GM21367 (cell line): ENCODE data around the gene KRT86.

Experiments
- ATAC-seq: cut with Tn5 transposase; IDR thresholded peaks from one replicate; pipeline ENCODE4 v1.9.1; 2021; ENCODE audit not compliant: unreplicated experiment

The KRT86 gene

DNA sequence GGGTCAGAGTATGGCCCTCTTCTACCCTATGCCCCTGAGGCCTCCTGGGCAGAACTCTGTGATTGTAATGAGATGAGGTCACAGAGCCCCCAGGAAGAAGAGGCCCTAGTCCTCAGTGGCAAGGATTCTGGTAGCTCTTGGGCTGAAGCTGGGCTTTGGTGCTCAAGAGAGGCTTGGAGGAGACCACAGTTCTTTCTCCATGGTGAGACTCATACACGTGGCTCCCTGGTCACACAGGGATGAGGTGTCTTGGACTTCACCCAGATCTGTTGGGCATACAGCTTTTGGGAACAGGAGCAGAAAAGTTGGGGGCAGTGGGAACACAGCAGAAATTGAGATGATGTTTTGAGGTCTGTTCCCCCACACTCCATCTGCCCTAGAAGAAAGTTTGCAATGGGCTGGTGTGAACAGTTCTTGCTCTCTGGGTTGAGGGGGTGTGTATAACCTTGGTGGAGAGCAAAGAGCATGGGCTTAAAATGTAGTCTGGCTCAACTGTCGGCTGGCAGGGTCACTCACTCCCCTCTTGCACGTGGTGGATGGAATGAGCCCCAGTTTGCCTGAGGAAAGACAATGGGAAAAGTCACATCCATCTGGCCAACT lies at the start of gene KRT86:
KRT86 (plus strand) TSS at position 125 of the 600 bp plus-strand sequence. CDS start 27,272 bp downstream, outside the sequence.
- ATAC-seq: no peak

DNA sequence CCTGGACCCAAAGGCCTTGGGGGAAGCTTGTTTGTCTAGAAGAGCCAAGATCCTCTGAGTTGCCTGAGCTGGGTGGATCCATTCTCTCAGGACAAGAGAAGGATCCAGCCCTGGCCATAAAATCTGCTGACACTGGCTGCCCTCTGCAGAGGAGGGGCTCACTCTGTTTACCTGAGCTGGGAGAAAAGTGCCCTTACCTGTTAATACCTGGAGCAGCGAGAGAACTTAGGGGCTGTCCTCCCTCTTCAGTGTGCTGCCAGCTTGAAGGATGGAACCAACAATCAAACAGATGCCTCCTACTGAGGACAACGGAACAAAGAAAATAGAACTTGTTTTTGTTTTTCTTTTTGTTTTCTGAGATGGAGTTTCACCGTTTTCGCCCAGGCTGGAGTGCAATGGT lies 48.7 kb upstream of the KRT86 start:
- no peak for ATAC-seq

DNA sequence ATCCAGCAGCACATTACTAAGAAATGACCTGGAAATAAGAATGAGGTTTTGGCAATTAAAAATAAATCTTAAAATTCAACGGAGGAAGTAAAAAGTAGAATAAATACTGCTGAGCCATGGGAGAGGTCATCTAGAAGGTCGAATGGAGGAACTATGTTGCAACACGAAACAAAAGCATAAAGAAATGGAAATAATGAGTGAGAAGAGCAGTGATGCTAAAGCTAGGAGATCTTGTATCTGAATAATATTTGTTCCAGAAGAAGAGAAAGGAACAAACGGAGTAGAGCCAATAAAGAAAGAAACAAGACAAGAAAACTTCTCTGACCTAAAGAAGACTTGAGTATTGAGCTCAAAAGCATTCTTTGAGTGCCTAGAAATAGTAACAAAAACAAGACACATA lies 48.0 kb upstream of the KRT86 start:
- no peak for ATAC-seq

DNA sequence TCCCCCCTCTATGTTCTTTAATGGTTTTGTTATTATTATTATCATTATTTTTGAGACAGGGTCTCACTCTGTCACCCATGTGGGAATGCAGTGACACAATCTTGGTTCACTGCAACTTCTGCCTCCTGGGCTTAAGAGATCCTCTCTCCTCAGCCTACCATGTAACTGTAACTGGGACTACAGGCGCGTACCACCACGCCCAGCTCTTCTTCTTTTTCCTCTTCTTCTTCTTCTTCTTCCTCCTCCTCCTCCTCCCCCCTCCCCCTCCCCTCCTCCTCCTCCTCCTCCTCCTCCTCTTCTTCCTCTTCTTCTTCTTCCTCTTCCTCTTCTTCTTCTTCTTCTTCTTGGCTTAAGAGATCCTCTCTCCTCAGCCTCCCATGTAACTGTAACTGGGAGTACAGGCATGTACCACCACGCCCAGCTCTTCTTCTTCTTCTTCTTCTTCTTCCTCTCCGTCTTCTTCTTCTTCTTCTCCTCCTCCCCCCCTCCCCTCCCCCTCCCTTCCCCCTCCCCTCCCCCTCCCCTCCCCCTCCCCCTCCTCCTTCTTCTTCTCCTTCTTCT lies 46.8 kb upstream of the KRT86 start:
- ATAC-seq: no peak

DNA sequence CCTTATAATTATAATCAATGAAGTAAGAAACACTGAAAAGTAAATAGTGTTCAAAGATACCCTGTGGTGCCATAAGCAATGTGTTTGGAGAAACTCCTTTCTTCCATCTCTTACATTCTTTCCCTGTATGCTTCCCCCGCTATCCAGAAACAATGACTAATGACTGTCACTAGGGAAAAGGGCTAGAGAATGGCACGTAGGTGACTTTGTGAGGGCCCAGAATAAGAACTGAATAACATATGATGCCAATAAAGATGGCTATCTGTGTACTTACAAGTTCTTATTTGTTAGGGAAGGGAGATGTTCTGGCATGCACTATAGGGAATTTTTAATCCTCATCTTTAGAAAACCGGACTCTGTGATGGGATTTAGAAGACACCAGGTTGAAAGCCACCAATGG lies 46.1 kb upstream of the KRT86 start:
- ATAC-seq: no peak

DNA sequence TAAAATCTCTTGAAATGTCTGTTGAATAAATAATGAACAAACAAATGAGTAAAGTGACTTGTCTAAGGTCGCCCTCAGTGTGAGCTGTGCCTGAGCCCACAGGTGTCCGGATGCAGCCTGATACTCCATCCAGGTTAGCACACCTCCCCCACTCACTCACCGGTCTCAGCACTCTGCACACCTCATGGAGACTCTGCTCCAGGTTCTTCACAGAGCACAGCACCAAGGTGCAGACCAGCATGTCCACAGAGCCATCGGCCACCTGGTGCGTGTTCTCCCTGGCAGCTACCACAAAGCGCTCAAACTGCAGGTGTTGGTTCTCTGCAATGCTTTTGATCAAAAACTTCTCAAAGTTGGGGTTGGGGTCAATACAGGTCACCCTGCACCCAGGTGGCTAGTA lies 45.5 kb upstream of the KRT86 start:
- ATAC-seq: no peak

DNA sequence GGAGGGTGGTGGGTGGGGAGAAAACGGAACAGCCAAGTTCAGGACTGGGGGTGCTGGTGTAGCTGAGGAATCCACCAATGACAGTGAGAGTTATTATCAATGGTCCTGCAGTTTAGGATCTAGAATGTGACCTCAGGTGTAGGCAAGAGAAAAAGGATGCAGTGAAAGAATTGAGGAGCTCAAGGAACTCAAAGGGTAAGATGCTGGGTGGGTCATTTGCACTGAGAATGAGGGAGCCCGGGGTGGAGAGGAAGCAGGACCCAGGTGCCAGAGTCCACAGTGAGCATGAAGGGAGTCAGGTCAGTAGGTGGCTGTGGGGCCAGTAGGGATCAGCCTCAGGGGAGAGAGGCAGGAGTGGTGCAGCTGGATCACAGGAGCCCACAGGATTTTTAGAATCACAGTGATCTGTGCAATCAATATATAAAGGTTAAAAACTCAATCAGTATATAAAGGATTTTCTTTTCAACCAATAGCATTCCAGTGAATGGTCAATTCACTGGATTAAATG lies 44.6 kb upstream of the KRT86 start:
- ATAC-seq: no peak

DNA sequence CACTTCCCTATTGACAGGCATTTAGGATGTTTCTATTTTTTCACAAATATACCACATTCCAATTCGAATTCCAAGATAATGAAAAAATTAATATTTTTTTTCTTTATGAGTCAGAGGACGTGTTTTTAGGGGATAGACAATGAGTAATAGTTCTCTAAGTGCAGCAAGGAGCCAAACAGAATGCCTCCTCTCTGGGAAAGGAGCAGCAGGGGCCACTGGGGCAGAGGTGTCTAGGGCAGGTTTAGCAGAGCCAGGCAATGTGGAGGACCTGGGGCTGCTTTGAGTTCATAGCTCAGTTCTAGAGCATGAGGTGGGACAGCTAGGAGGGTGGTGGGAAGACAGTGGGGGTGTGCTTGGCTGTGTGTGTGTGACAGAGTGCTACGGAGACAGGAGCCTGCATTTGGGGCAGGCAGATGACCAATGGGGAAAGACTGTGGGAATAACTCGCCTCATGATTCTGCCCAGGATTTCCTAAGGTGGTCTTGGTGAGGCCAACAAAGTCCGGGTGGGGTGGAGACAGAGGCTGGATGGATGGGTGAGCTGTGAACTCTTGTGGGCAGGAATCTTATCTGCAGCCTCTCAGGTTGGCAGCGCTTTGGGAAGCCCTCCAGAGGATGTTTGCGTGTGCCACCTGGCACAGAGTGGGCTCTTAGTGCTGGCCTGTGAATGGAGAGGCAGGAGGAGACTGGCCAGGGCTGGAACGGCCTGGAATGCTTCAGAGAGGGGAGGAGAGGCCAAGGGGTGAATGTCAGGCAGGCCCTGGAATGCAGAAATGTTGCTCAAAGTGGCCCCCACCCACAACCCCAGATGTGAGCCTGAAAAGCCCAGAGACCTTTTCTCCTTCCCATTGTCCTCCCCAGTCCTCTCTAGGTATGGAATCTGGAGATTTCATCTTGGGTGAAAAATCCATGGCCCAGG lies 43.8 kb upstream of the KRT86 start:
- no peak for ATAC-seq

DNA sequence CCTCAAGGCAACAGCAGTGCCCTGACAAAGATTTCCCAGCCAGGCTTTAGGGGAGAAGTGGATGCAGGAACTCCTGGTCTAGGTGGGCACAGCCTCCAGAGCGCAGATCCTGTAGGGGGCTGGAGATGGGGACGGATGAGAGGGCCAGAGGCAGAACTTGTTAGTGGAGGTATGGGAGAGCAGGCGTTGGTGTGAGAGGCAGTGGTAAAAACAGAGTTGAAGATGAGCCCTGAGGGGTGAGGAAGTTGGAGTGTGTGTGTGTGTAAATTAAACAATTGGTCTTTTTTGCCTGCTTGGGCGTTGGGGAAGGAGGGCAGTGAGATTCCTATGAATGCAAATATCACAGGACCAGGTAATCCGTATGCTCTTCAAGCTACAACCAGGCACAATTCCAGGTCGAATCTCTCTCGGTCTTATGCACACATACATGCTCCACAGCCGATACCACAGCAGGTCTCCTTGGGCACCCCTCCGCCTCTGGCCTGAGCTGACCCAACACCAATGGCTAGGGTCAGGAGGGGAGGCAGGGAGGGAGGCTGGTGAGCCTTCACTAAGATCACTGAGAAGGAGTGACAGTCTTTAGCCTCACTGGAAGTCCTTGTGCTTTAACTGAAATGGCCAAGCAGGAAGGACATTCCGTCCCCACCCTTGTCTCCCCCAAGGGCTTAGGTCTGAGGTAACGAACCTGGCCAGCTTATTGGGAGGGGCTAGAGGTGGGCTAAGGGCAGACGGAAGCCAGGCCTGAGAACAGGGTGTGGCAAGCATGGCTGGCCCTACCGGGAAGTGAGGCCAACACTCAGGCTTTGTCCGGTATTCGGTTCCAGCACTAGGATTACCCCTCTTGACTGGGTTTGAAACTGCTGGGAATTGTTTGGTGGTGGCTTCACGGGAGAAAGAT lies 42.9 kb upstream of the KRT86 start:
- ATAC-seq: no peak

DNA sequence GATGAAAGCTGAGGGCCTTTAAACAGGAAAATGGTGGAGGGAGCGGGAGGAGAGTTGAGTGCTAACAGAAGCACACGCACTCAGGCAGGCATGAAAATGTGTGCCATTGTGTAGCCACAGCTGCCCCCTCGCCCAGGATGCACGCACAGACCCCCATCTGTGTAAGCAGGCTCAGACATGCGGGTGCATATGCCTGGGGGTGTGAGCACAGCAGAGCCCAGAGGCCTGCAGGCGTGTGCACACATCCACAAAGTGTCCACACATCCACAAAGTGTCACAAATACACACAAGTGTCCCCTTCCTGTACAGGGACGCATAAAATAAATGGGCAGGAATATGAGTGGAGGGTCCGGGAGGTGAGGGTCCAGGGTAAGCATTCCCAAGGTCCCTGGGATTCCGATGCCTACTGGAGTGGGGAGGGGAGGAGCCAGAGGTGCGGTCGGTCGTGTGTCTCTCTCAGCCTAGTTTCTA lies 42.2 kb upstream of the KRT86 start:
- no peak for ATAC-seq

DNA sequence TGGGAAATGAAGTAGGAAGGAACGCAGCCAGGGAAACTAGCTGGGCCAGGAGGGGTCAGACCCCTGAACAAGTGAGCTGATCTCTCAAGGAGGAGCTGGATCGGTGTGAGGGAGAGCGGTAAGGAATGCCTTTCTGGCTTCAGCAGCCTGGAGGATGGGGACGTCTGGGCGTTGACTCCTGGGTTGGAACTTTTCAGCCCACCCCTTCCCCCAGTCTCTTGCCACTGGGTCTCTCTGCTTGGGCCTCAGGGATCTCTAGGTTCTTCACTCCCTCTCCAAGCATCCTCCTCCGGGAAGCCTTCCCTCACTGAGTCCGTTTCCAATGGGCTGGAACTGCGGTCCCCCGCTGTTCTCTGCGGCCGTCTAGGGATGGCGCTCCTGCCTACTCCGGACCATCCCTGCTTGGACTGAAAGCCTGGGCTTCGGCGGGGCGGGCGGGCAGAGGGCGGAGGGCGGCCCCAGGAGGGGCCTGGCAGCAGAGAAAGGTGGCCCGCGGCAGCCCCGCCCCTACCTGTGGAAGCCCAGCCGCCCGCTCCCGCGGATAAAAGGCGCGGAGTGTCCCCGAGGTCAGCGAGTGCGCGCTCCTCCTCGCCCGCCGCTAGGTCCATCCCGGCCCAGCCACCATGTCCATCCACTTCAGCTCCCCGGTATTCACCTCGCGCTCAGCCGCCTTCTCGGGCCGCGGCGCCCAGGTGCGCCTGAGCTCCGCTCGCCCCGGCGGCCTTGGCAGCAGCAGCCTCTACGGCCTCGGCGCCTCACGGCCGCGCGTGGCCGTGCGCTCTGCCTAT lies 41.6 kb upstream of the KRT86 start, which contains the start of gene KRT7:
KRT7 (plus strand) TSS at position 570 of the 788 bp plus-strand sequence; CDS start at position 624, 54 bp downstream.
- ATAC-seq: no peak

DNA sequence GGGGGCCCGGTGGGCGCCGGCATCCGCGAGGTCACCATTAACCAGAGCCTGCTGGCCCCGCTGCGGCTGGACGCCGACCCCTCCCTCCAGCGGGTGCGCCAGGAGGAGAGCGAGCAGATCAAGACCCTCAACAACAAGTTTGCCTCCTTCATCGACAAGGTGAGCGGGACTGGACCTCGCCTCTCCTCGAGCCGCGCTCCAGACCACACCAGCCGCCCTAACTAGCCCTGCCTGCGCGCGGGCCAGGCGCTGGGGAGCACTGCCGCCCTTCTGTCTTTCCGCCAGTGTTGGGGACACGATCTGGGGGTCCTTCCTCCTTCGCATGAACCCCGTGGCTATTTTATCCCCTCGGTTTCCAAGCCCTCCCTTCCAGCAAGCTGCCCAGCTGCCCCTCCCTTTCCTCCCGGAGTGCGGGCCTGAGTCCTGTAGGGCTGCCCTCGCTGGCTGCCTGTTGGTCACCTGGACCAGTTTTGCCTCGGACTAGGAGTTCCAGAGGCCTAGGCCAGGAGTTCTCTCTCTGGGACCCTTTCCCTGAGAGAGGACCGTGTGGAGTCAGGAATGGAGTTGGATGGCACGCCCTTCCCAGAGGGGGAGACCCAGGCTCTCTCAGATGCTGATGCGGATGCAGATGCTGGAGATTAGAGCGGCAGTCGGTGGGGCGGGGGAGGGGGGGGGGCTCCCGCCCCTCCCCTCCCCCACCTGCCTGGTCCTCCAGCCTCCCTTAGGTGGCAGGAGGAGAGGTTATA lies 40.8 kb upstream of the KRT86 start:
- no peak for ATAC-seq

DNA sequence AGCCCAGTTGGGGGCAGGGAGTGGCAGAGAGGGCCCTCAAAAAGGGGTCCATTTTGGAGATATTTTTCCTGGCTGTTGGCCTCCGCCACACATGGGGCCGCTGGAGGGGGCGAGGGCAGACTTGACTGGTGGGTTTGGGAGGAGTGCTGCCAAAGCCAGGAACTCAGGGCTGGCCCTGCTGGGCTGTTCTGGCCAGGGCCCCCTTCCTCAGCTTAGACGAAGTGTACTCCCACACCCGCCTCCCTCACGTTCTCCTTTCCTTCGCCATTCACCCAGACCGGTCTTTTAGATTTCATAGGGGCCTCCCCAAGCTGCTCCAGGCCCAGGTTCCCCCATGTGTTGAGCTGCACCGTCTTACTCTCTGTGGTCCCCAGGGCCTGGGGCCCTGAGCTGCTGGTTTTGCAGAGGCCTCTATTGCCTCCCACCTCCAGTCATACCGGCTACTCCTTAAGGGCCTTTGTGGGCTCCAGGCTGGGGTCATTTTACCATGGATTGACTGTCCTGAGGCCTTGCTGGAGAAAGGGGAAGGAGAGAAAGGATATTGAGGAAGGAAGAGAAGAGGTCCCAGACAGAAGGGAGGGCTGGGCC lies 40.1 kb upstream of the KRT86 start:
- no peak for ATAC-seq

DNA sequence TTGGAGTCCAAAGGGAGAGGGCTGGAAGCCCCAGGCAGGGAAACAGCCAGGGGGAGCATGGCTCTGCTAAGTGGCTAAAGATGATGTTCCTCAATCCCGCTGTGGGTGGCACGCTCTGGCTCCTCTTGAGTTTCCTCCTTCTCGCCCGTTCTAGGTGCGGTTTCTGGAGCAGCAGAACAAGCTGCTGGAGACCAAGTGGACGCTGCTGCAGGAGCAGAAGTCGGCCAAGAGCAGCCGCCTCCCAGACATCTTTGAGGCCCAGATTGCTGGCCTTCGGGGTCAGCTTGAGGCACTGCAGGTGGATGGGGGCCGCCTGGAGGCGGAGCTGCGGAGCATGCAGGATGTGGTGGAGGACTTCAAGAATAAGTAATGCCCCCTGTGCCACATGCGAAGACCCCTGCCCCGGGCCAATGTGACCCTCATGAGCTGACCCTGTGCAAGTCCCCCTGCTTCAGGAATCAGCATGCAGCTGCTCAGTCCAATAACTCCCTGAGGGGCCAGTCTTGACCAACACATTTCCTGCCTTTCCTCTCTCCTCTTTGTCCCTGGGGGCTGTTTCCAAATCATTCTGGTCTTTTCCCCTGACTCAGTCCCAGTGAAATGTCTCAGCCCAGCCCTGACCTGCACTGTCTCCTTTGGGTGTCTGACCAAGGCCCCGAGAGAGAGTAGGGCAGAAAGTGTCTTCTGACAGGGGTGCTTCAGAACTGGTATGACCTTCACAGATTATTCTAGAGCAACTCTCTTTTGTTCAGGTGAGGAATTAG lies 39.3 kb upstream of the KRT86 start:
- ATAC-seq: no peak

DNA sequence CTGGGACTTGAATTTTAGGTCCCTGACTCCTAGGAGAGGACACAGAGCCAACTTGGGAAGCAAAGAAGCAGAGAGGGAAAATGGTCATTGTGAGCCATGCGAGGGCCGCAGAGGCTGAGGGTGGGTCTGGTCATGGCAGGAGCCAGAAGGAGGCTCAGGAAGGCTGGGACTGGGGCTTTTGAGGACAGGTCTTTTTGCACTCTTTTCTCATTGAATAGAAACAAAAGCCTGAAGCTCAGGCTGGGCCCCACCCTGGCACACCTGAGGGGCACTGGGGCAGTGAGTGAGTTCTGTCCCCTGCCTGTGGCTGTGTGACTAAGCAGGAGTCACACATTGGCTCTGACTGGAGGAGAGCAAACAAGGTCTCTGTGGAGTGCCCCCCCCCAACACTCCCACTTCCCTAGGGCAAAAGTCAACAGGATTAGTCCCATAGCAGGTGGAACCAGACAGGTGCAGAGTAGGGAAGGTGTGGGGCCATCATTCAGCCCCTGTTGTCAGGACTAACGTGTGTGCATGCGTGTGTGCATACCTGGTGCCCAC lies 38.6 kb upstream of the KRT86 start:
- no peak for ATAC-seq

DNA sequence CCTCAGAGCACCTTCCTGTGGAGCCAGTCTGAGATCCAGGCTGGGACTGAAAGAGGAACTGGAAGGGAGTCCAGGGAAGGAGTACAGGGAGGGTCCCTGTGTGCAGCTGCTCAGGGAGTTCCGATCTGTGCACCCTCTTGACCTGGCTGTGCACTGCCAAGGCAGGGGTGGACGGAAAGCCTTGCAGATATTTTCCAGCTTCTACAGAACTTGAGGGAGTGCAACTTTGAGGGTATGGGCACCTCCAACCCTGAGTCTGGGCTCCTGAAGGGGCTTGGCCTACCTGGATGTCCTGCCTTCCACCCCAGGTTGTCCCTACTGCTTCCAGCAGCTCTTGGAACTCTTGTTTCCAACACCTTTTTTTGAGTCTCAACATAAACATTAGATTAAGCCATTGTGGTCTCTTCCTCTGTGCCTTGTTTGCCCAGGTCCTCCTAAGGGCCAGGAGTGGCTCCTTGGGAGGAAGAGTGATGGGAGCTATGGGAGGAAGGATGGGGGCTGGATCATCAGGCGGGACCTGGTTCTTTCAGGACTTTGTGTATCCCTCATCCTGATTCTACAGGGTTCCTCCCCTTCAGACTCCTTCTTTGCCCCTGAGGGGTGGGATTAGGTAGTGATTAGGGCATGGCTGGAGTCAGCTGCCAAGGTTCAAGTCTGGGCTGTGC lies 37.9 kb upstream of the KRT86 start:
- no peak for ATAC-seq

DNA sequence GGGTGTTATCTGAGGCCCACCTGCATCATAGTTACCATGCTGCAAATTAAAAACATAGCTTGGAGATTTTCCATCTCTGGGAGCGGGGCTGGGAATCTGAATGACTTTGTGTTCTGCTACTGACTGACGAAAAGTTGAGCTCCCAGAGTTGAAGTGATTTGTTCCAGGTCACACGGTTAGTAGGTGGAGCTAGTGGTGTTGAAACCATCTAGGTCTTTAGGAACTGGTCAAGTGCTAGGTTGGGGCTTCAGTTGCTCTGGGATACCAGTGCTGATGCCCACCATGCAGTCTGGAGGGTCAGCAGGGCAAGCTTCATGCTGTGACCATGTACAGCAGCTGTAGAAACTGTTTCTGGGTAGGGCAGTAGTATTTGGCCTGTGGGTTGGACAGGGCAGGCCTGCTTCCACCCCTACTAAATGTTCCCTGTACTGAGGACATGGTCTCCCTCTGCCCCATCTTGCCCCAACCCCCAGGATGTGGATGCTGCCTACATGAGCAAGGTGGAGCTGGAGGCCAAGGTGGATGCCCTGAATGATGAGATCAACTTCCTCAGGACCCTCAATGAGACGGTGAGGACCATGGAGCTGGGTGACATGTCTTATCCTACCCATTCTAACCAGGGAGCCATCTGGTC lies 36.1 kb upstream of the KRT86 start:
- no peak for ATAC-seq
